HG03354 (cell line): ENCODE measurements around the gene VWA8.
"Not testable (repeated sequence)": the region's sequence is repeated elsewhere in the genome, so short reads cannot be mapped to it uniquely, and the experiment has no call there.

Source experiments
- ATAC-seq: cut with Tn5 transposase; IDR thresholded peaks from one replicate; pipeline ENCODE4 v1.9.1; 2021; ENCODE audit warnings: mild to moderate bottlenecking; ENCODE audit not compliant: unreplicated experiment, poor library complexity, severe bottlenecking

VWA8 gene

GRCh38 chr13:41970022-41970421, 9.1 kb upstream of the VWA8 start:
- no peak for ATAC-seq

- no peak for ATAC-seq
Observed at GRCh38 chr13:41969072-41969471, 8.2 kb upstream of the VWA8 start.

- ATAC-seq, result no peak
Observed at GRCh38 chr13:41966671-41967070, 5.8 kb upstream of the VWA8 start.

- ATAC-seq, result no peak
Observed at GRCh38 chr13:41962994-41963393, 2.1 kb upstream of the VWA8 start.

GRCh38 chr13:41961466-41961760, 504 bp upstream of the VWA8 start:
- ATAC-seq, result no peak

- ATAC-seq, result peak; percentile 14
Observed at GRCh38 chr13:41960211-41960636, 685 bp downstream of the VWA8 start.

GRCh38 chr13:41956272-41956671, 4.6 kb downstream of the VWA8 start:
- ATAC-seq, result peak; percentile 34

- ATAC-seq, result no peak
Observed at GRCh38 chr13:41955605-41956004, 5.3 kb downstream of the VWA8 start.

GRCh38 chr13:41954226-41954625, 6.7 kb downstream of the VWA8 start:
- no peak for ATAC-seq

GRCh38 chr13:41952749-41953148, 8.2 kb downstream of the VWA8 start:
- no peak for ATAC-seq

GRCh38 chr13:41949104-41949503, 11.8 kb downstream of the VWA8 start:
- not testable (repeated sequence) for ATAC-seq

- ATAC-seq, result no peak
Observed at GRCh38 chr13:41945926-41946325, 15.0 kb downstream of the VWA8 start.

- ATAC-seq, result no peak
Observed at GRCh38 chr13:41944635-41945397, 16.1 kb downstream of the VWA8 start.

- no peak for ATAC-seq
Observed at GRCh38 chr13:41944229-41944628, 16.7 kb downstream of the VWA8 start.

- ATAC-seq, result peak; percentile 52
Observed at GRCh38 chr13:41942462-41943094, 18.3 kb downstream of the VWA8 start.

GRCh38 chr13:41941174-41941573, 19.7 kb downstream of the VWA8 start:
- no peak for ATAC-seq

GRCh38 chr13:41939398-41939797, 21.5 kb downstream of the VWA8 start:
- no peak for ATAC-seq

- no peak for ATAC-seq
Observed at GRCh38 chr13:41938918-41939317, 22.0 kb downstream of the VWA8 start.

GRCh38 chr13:41937388-41937787, 23.5 kb downstream of the VWA8 start:
- ATAC-seq, result no peak

- no peak for ATAC-seq
Observed at GRCh38 chr13:41935501-41935900, 25.4 kb downstream of the VWA8 start.

GRCh38 chr13:41934994-41935393, 25.9 kb downstream of the VWA8 start:
- no peak for ATAC-seq

- no peak for ATAC-seq
Observed at GRCh38 chr13:41934120-41934519, 26.8 kb downstream of the VWA8 start.
